Ecto neural progenitor cell (in vitro differentiated cells): ENCODE data around the gene IQSEC1.

ENCODE experiments used
- DNase-seq: peaks from one replicate; pipeline ENCODE4 v3.0.0-alpha.2; 2018; ENCODE audit warnings: low spot score

IQSEC1 gene

GRCh38 chr3:12907296-12907695 is 165.9 kb downstream of the IQSEC1 start:
- DNase-seq = no peak

DNA sequence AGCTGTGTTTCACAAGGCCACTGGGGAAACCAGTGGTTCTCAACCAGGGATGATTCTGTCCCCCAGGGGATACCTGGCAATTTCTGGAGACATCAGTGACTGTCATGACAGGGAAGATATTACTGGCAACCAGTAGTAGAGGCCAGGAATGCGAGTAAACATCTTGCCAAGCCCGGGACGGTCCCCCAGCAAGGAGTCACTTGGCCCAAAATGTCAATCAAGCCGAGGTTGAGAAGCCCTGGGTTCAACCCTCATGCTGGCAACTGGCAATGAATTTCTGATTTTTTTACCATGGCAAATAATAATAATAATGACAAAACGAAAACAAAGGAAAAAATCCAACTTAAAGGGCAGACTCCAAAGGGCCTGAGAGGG is 166.3 kb downstream of the IQSEC1 start:
- DNase-seq = no peak

DNA sequence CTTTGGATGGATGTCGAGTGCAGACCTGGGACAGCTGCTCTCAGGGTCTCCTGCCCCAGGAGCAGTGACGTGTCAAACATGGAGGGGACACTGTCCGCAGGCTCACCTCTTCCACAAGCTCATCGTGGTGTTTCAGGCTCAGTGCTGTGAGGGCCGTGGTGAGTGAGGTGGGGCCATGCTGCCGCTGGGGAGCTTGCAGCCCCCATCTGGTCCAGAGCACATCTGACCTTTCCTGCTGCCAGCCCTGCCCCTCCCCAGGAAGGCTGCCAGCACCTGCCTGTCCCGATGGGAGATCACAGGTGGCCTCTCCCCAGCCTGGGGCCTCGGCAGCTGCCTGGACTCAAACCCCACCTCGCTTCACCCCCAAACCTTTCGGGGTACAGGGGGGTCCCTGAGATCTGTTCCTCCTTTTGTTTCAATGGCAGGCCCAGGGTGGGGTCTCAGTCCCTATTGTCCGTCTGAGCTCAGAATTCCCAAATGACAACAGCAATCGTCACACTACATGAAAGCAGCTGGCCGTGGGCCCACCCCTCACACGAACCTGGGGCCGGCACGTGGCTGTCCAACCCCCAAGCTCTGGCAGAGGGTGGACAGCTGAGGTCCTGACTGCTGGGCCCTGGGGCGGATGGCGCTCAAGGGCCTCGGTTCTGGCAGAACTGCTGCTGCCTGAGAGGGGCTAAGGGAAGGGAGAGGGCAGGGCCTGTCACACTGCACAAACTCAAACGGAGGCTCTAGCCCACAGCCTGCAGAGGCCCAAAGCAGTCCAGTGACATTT is 166.9 kb downstream of the IQSEC1 start:
- DNase-seq = no peak

DNA sequence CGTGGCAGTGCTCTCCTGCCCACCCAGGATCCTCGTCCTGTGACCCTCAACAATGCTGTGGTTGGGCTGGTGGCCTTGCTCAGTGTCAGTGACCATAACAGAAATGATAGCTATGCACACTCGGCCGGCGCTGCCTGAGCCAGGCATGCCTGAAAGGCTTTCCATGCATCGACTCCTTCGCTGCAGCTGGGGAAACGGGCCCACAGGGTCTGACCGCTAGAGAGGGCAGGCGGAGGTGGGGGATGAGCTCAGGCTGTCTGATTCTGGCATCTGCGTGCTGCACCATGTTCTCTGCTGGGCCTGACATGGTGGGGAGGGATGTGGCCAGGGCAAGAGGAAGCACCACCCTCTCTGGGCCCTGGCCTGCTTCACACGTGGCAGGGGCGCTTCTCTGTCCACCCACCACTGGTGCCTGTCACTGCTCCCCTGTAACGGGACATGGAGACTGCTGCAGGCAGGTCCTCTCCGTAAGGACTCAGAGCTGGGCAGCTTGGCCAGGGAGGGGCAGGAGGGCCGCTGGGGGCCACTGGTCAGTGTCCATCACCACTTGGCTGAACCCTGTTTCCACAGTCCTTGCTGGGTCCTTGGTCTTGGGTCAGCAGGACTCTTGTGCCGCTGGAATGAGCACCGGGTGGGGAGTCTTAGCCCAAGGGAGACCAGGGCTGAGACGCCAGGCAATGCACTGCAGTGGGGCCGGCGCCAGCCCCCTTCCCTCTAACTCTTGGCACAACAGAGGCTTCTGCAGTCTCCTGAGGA is 167.7 kb downstream of the IQSEC1 start:
- no peak for DNase-seq

DNA sequence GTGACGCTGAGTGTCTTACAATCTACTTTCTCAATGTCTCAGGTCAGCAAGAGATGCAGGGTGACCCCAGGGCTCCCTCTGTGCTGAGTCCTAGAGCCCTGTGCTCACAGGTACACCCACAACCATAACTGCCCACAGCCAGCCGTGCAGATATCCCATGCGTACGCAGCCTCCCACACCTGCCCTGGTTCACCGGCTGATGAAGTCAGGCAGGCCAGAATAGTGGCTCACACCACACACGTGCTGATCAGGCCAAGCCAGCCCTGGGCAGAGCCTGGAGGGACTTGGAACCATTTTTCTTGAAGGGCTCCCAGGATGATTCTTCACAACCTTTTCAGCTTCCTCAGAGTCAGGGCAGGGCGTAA is 168.3 kb downstream of the IQSEC1 start:
- DNase-seq = no peak

- DNase-seq = no peak
Observed at GRCh38 chr3:12903881-12904280, 169.3 kb downstream of the IQSEC1 start.

GRCh38 chr3:12903000-12903800 is 170.0 kb downstream of the IQSEC1 start:
- no peak for DNase-seq

DNA sequence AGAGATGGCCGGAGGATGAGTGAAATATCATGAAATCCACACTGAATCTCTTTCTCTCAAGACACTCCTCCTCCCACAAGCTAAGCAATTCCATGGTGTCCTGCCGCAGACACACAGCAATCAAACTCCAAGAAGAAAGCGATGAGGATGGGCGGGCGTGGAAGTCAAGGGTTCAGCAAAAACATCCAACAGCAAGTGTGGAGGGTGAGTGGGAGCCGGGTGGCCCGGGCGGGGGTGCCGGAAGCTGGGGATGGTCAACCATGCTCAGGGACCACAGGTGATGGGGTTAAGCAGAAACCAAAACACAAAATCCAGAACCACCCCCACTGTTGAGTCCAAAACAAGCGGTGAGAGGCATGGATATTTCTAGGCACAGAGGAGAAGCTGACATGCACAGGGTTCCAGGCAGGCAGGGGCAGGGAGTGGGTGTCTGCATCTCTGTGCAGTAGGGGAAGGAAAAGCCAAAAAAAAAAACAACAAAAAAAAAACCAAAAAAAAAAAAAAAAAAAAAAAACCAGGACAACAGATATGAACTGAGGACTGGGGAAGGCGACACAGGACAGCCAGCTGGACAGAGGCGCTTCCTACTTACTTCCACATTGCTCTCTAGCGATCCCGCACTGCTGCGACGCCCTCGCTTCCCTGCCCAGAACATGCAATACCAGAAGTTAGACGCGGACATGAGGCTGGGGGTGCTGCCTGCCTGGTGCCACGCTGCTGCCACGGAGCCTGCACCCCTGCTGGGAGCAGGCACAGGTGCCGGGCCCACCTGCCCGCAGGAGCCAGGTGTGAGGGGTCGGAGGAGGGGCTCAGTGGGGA is 170.8 kb downstream of the IQSEC1 start:
- DNase-seq = no peak

GRCh38 chr3:12901623-12902045 is 171.6 kb downstream of the IQSEC1 start:
- no peak for DNase-seq

DNA sequence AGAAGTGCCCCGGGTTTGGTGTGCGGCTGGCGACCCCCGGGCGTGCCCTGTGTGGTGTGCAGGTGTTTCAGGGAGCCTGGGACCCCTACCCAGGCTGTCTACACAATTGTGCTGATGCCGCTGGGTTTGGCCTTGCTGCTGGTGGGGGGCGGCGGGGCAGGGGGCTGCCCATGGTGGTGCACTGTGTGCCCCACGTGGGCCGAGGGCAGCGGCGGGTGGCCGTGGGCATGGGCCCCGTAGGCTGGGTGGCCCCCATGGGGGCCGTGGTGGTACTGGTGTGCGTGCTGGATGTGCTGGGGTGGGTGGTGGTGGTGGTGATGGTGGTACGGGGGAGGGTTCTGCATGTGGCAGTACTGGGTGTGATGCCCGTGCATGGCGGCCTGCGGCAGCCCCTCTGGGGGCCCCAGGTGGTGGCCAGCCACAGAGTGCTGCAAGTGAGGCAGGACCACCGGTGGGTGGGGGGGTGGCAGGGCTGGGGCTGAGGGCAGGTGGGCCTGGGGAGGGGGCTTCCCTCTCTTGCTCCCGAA is 172.3 kb downstream of the IQSEC1 start:
- no peak for DNase-seq

GRCh38 chr3:12898965-12899755 is 174.1 kb downstream of the IQSEC1 start:
- DNase-seq = no peak

DNA sequence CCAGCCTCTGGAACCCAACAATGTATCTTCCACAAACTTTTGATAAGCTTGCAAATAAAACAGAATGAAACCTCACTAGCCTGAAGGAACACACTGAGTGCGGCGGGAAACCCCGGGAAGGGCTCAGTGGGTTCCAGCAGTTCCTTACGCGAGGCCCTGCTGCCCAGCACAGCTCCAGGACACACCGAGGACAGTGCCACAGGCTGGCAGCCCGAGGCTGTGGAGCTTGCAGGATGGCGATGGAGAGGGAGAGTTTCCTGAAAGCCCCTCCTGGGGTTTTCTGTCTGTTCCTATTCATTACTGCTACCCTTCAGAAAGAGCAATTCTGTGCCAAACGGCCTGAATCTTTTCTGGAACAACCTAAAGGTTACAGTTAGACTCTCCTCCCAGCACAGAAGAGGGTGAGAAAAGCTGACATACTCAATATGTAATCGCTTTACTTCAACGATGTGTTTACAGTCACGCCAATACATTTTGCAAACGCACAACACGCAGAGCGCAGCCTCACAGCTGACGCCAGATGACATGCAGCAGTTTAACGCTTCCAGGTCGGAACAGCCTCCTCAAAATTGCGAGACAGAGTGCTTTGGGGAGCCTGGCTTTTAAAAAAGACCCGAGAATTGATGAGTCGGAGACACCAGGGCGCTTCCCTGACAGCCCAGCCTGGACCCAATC is 174.8 kb downstream of the IQSEC1 start:
- no peak for DNase-seq

- no peak for DNase-seq
Observed at GRCh38 chr3:12897381-12898289, 175.6 kb downstream of the IQSEC1 start.

DNA sequence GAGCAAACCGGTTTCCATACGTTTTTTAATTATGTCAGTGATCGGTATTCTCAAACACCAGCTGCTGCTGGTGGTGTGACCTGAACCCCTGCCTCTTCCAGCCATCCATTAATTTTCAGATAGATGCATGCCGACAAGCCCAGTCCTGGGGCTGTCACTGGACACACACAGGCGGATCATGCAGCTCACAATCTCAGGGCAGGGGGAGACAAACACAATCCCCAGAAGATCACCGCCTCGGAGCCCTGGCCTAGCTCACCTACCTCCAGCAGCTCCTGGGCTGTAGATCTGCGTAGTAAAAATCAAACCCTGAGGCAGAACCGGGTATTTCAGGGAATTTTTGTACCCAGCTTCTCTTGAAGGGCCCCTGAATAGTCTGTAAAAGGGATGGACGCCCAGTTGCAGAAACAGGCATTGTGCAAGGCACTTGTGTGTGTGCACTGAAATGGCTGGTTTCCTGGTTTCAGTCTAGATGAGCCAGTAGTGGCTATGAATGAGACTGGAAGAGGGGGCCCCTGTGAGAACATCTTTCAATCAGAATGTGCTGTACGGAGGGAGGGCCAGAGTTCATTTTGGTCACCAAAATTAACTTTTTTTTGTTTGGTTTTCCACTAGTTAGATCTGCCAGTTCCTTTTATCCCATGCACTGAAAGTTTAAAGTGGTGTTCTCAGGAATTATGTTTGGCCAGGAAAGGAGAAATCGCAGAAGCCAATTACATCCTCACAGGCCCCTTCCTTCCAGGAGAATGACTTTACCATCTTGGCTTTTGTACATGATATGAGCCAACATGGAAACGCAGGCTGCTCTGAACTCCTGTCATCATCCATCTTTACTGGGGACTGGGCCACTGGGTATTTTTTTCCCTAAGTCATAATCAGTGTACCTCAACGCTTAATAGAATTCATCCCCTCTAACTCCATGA is 176.9 kb downstream of the IQSEC1 start:
- DNase-seq = no peak

- no peak for DNase-seq
Observed at GRCh38 chr3:12895391-12896062, 177.7 kb downstream of the IQSEC1 start.

GRCh38 chr3:12894629-12895028 is 178.6 kb downstream of the IQSEC1 start:
- no peak for DNase-seq

GRCh38 chr3:12893852-12894251 is 179.4 kb downstream of the IQSEC1 start:
- DNase-seq = no peak

DNA sequence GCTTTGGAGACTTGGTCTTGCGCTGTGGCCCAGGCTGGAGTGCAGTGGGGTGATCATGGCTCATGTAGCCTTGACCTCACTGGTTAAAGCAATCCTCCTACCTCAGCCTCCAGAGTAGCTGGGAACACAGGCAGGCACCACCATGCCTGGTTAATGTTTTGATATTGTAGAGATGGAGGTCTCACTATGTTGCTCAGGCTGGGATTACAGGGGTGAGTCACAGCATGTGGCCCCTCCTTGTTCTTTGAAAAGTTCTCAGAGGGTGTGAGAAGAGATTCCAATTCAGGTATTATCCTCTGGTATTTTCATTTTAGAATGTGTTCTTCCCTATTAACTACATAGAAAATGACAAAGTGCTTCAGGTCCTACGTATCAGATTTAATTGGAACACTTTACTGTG is 180.0 kb downstream of the IQSEC1 start:
- DNase-seq = no peak
